HL-60/S4 (cell line): ENCODE data around the gene PDE4B.
"Not testable (repeated sequence)": the region's sequence is repeated elsewhere in the genome, so short reads cannot be mapped to it uniquely, and the experiment has no call there.

ENCODE experiments used
- in situ Hi-C: fragments of 300-500 bp; cut with MboI; formaldehyde crosslinking; loops from 2 replicates; pipeline ENCODE4 v1.14.3; 2022; ENCODE audit warnings: low sequenced_read_pairs

The PDE4B gene

DNA sequence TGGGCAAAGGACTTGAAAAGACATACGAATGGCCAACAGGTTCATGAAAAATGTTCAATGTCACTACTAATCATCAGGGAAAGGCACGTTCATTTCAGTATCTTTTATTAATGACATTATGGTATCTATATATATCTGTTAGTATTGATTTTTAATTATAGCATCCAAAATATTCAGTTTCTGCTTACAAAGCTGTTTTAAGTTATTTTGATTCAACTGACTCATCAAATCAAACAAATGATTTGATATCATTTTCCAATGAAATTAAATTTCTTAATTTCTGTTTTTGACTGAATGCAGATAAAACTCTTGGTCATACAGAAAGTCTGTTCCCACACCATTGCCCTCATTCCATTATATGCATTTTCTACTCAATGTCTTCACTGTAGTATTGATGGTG lies 315.9 kb downstream of the PDE4B start:
- in situ Hi-C loops = no loop called here

DNA sequence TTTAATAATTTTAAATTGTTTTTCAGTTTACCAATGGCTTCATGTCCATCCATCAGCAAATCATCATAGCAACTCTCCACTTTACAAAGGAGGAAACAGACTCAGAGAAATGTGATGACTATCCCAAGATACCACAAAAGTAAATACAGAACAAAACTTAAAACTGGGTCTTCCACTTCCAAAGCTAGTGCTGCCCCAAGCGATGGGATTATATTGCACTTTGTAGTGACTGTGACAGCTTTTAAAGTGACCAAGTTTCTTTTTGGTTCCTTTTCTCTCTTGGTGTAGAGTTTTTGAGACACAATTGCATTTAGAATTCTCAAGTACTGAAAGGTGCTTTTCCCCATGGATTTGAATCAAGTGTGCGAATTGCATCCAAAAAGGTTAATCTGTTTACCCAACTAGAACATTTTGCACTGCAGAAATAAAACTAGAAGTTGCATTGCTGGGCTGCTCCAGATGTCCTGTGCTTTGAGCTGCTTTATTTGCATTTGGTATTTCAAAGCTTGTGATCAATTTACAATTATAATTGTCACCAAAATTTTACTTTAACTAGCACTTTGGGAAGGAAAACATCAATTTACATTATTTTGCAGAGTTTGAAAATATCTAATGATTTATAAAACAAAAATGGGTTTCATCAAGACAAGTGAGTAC lies 320.2 kb downstream of the PDE4B start:
- in situ Hi-C loops = no loop called here

DNA sequence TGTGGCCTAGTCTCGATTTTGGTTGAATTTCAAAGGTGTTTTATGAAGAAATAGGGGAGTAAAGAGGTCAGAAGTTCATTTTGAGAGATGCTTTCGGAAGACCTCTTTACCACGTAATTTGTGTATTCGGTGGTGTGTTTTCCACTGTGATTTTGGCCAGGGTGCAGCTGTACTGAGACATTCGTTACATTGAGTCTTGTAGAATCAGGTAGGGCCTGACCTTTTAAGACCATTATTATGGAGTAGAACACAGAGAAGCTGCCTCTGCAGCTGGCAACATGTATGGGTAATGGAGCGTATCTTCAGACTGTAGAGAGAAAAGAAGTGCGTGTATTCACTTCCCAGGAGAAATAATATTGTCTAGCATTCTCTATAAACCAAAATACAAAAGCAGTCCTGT lies 326.5 kb downstream of the PDE4B start:
- in situ Hi-C loops = no loop called here

GRCh38 chr1:66124670-66125069 lies 332.0 kb downstream of the PDE4B start:
- in situ Hi-C loops = no loop called here

GRCh38 chr1:66128641-66129040 lies 335.9 kb downstream of the PDE4B start:
- in situ Hi-C loops = not testable (repeated sequence)

DNA sequence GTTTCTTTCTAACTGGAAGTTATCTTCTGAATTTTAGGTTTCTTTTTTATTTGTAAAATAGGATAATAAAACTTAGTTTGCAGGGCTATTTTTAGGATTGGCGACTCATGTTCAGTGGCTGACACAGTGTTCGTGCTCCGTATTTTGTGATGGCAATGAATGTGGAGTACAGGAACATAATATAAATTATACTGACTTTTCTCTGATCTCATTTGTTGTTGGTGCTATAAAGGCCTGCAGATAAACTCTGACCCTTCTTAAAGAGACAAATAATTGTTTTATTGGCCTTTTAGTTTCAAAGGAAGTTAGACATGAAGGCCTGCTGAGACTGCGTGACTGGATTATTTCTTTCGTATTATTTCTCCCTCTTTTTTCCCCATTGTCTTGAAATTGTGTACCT lies 339.6 kb downstream of the PDE4B start:
- in situ Hi-C loops = no loop called here

DNA sequence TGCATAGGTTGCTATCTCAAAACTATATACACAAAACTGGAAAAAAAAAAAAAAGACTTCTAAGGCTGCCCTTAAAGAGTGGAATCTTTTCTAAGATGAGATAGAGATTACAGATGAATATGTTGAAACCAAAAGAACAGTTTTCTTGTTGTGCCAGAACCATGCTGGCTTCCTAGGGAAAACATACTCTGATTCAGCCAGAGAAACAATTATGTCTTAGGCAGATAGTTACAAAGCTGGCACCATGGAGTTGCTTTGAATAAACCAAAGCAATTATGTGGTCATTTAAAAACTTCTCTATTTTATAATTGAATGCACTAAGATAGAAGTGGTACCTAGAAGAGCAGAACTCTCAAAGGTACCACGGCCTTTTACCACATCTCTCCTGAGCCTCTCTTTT lies 341.3 kb downstream of the PDE4B start:
- in situ Hi-C loops = no loop called here

- in situ Hi-C loops = no loop called here
Measured at GRCh38 chr1:66135161-66135560, 342.5 kb downstream of the PDE4B start.

GRCh38 chr1:66136423-66136822 lies 343.7 kb downstream of the PDE4B start:
- in situ Hi-C loops = not testable (repeated sequence)

DNA sequence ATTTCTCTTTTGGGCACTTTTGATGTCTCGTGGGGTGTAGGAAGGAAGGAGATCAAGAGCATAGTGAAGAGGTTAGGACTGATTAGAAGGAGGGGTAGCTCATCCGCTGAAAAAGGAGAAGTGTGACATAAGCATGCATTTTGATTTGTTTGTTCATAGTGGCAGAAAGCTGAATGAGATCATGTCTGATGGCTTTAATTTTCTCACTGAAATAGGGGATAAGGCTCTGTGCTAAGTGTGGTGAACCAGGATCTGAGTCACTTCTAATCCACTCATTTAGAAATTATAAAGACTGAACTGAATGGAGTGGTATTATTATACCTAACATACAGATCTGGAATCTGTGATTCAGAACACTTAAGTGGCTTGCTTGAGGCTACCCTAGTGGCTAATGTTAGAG lies 344.5 kb downstream of the PDE4B start:
- in situ Hi-C loops = no loop called here

- in situ Hi-C loops = no loop called here
Measured at GRCh38 chr1:66138613-66139012, 345.9 kb downstream of the PDE4B start.

DNA sequence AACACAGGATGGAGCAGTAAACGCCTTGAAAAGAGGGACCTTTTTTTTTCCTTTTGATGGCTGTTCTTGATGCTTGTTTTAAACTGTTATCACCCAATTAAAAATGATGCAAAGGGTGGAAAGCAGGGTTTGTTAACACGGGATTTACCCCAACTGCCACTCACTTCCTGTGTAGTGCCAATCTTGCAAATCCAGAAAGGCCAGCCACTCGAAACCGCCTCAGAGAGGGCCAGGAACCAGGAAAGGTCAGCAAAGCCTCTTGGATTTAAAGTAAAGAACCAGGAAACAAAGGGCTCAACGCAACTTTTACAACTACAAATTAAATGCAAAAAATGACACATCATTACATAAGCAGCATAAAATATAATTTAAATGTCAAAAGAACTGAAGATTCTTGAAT lies 347.4 kb downstream of the PDE4B start:
- in situ Hi-C loops = no loop called here

- in situ Hi-C loops = no loop called here
Measured at GRCh38 chr1:66143651-66144050, 351.0 kb downstream of the PDE4B start.

- in situ Hi-C loops = no loop called here
Measured at GRCh38 chr1:66147226-66147835, 354.6 kb downstream of the PDE4B start.

DNA sequence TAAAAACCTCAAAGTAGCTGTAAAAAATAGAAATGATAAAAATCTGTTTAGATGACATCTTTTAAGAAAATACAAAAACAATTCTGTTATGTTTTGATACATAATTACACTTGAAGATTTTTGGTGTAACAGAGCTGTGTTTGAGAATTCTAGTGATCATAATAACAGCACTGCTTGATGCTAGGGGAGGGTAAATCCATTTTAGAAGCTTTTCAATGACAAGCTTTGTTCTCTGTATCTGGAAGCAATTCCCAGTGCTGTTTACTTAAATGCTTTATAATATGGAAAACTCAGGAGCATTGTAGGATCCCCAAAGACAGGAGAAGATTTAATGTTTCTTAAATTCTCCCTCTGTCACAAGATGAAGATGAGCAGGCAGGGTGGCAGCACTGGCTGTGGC lies 359.3 kb downstream of the PDE4B start:
- in situ Hi-C loops = no loop called here

- in situ Hi-C loops = no loop called here
Measured at GRCh38 chr1:66154394-66154793, 361.7 kb downstream of the PDE4B start.

- in situ Hi-C loops = no loop called here
Measured at GRCh38 chr1:66156144-66156543, 363.4 kb downstream of the PDE4B start.

GRCh38 chr1:66159800-66160199 lies 367.1 kb downstream of the PDE4B start:
- in situ Hi-C loops = no loop called here

- in situ Hi-C loops = no loop called here
Measured at GRCh38 chr1:66160719-66161118, 368.0 kb downstream of the PDE4B start.

DNA sequence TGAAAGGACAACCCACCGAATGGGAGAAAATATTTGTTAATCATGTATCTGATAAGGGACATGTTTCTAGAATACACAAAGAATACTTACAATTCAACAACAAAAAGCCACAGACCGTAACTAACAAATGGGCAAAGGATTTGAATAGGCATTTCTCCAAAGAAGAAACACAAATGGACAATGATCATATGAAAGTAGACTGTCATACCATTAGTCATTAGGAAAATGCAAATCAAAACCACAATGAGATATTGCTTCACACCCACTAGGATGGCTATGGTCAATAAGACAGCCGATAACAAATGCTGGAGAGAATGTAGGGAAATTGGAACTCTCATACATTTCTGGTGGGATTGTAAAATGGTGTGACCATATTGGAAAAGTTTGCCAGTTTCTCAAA lies 374.1 kb downstream of the PDE4B start:
- in situ Hi-C loops = no loop called here

DNA sequence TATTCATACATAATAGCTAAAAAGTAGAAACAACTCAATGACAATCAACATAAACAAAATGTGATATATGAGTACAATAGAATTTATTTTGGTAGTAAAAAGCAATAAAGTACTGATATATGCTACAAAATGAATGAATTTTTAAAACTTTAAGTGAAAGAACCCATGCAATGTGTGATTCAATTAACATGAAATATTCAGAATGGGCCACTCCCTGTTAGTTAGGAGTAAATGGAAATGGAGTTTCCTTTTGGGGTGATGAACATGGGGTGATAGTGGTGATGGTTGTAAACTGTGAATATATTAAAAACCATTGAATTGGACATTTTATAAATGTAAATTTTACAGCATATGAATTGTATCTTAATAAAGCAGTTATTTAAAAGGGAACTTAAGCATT lies 374.6 kb downstream of the PDE4B start:
- in situ Hi-C loops = no loop called here

- in situ Hi-C loops = no loop called here
Measured at GRCh38 chr1:66168467-66168887, 375.8 kb downstream of the PDE4B start.
